Sigmoid colon (tissue), 4 donors: ENCODE measurements around the gene RIPK3.
"Not testable (repeated sequence)": the region's sequence is repeated elsewhere in the genome, so short reads cannot be mapped to it uniquely, and the experiment has no call there.

Experiments
- EP300 ChIP-seq, 4 donors: sonication (generic); formaldehyde crosslinking; IDR thresholded peaks; one replicate each; pipeline ENCODE4 v1.6.1; 2017; ENCODE audit warnings: antibody characterized with exemption in 4 of 4
- POLR2A ChIP-seq, 2 donors: fragments of 450-650 bp; IDR thresholded peaks; one replicate each; pipeline ENCODE4 v1.6.1; 2016; ENCODE audit warnings: antibody characterized with exemption in 2 of 2, mild to moderate bottlenecking in 2 of 2, moderate library complexity in 2 of 2
- TF ChIP-seq, protein P1 (sequence below), 4 experiments: fragments of 450-650 bp in 3 of 4; fragments of 200-600 bp in 1 of 4; IDR thresholded peaks; one replicate each; pipeline ENCODE4 v1.5.1; 2016 to 2019; ENCODE audit warnings: antibody characterized with exemption in 4 of 4, mild to moderate bottlenecking in 3 of 4, moderate library complexity in 2 of 4

- TF ChIP-seq EP300, POLR2A (IDR thresholded peaks at IDR 0.05): not testable (repeated sequence)
- TF ChIP-seq, protein P1, sequence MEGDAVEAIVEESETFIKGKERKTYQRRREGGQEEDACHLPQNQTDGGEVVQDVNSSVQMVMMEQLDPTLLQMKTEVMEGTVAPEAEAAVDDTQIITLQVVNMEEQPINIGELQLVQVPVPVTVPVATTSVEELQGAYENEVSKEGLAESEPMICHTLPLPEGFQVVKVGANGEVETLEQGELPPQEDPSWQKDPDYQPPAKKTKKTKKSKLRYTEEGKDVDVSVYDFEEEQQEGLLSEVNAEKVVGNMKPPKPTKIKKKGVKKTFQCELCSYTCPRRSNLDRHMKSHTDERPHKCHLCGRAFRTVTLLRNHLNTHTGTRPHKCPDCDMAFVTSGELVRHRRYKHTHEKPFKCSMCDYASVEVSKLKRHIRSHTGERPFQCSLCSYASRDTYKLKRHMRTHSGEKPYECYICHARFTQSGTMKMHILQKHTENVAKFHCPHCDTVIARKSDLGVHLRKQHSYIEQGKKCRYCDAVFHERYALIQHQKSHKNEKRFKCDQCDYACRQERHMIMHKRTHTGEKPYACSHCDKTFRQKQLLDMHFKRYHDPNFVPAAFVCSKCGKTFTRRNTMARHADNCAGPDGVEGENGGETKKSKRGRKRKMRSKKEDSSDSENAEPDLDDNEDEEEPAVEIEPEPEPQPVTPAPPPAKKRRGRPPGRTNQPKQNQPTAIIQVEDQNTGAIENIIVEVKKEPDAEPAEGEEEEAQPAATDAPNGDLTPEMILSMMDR (IDR thresholded peaks at IDR 0.05), result not testable (repeated sequence)
Observed at GRCh38 chr14:24371605-24372004, 31.8 kb upstream of the RIPK3 start.
